ENCODE data around the gene KMT5C. TPM values are rescaled to one million over a fixed set of nuclear protein-coding genes. Genes with fewer than 3 reads are reported as not detected.
A peak's percentile ranks its signal among the peaks of the same experiment; 100 is the strongest.

Gene KMT5C
- total and polyA plus RNA-seq, 8 donors, result 12.9 to 27.6 (median 21.8) TPM

DNA sequence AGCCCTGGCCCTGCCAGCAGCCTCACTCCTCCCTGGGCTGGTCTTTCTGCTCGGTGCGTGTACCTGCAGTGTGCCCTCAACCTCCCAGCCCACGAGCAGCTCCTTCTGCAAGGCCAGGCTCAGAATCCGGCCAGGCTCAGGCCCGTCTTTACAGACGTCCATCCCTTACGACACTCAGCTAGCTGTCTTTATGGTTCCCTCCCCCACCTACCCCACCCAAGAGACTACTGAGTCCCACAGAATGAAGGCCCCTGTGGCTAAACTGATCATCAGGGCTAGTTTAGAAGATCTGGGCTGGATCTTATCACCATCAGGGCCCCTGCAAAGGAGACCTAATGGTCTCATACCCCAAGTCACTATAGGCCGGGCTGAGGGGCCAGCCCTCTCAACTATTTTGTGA lies 25.3 kb upstream of the KMT5C start:
- H3K27me3 ChIP-seq, result peaks cover 0 to under 1% of the 10 kb centered on the region in 2 donors
- no peak for DNase-seq
- no peaks in the 10 kb centered on the region for H3K9me3 ChIP-seq
- no peak overlapping the region for H3K27ac ChIP-seq
- no peaks in the 10 kb centered on the region for H3K4me1 ChIP-seq
- H3K4me3 ChIP-seq, result no peak overlapping the region
- H3K36me3 ChIP-seq, result peaks cover 0 to 22% of the 10 kb centered on the region in 2 donors
- no peak for TF ChIP-seq CTCF (IDR thresholded peaks at IDR 0.05)
- ATAC-seq, result no peak
- intact Hi-C loops (cut with DNase I), result no loop called here

DNA sequence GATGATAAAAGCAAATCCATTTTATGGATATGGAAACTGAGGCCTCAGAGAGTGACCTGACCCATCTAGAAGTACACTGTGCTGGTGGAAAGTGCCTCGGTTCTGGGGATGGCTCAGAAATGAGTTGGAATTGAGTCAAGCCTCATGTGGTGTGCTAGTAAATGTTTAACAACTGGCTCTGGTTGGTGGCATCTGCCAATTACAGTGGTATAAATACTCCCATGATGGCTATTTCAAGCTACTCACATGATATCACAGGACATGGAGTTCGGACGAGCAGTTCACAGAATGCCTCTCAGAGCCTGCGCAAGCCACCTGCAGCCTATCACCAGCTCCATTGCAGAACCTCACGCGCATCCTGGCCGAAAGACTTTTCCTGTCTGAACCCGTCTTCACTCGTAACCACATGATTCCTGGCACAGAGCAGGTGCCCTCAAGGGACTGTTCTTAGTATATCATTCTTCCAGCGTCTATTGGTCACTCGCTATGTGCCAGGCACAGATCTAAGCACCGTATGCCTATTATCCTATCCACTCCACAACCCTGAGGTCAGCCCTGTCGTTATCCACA lies 23.6 kb upstream of the KMT5C start:
- peaks cover 0 to 11% of the 10 kb centered on the region in 2 donors for H3K27me3 ChIP-seq
- no peak overlapping the region for H3K27ac ChIP-seq
- H3K4me1 ChIP-seq, result no peaks in the 10 kb centered on the region
- H3K4me3 ChIP-seq, result no peak overlapping the region
- ATAC-seq (no peak), DNase-seq (no peak)
- no peaks in the 10 kb centered on the region for H3K9me3 ChIP-seq
- intact Hi-C loops (cut with DNase I), result no loop called here
- no peak for TF ChIP-seq CTCF (IDR thresholded peaks at IDR 0.05)
- peaks cover 0 to 32% of the 10 kb centered on the region in 2 donors for H3K36me3 ChIP-seq

DNA sequence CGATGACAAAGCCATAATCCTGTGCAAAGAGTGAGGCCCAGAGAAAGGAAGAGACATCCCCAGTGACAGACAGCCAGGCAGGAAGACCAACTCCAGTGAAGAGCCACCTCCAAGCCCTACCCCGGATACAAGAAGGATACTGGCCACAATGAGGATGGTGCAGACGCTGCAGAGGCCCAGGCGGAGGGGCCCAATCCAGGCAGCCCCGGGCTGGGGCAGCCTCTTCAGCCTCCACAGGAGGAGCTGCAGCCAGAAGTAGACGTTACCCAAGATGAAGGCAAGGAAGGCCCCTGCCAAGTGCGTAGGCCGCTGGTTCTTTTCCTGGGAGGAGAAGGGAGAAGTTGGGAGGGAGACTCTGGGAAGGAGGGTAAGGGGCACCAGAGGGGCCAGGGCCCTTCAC lies 23.0 kb upstream of the KMT5C start:
- Histone ChIP-seq H3K27me3 (peaks cover 0 to 11% of the 10 kb centered on the region in 2 donors), H3K36me3 (peaks cover 0 to 32% of the 10 kb centered on the region in 2 donors), H3K4me1 (peaks cover 0 to under 1% of the 10 kb centered on the region in 2 donors), H3K27ac (no peak overlapping the region), H3K9me3 (no peaks in the 10 kb centered on the region), H3K4me3 (no peak overlapping the region)
- intact Hi-C loops (cut with DNase I), result no loop called here
- no peak for DNase-seq
- no peak for ATAC-seq
- TF ChIP-seq CTCF (IDR thresholded peaks at IDR 0.05), result no peak

DNA sequence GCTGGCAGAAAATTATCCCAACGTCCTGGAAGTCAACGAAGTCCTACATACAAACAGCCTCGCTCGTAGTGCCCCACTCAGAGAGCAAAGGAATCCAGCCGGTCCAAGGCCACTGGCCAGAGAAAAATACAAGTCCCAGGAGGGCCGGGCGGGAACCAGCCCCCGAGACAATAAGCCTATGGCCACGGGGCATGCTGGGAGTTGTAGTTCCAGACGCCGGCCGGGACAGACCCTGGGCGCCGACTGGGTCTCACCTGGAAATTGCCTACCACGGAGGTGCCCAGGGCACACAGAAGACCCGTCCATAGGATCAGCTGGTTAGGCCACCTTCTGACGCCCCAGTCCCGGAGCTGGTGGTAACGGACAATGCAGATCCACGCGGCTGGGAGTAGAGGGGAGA lies 19.9 kb upstream of the KMT5C start:
- DNase-seq, result peak in 1 of 4 donors; percentile 51

More for the DNA sequence above, 19.9 kb upstream of the KMT5C start:
- TF ChIP-seq CTCF (IDR thresholded peaks at IDR 0.05), result no peak
- Histone ChIP-seq H3K36me3 (peaks cover 0 to 23% of the 10 kb centered on the region in 2 donors), H3K27me3 (peaks cover 0 to 23% of the 10 kb centered on the region in 2 donors), H3K9me3 (no peaks in the 10 kb centered on the region), H3K4me1 (peaks cover 0 to 10% of the 10 kb centered on the region in 2 donors), H3K4me3 (no peak overlapping the region), H3K27ac (no peak overlapping the region)
- ATAC-seq, result peak; percentile 87
- intact Hi-C loops (cut with DNase I), result no loop called here
